HG03175 (cell line): ENCODE measurements around the gene FAF2.
"Not testable (repeated sequence)": the region's sequence is repeated elsewhere in the genome, so short reads cannot be mapped to it uniquely, and the experiment has no call there.

Experiments
- ATAC-seq: cut with Tn5 transposase; IDR thresholded peaks from one replicate; pipeline ENCODE4 v1.9.1; 2021; ENCODE audit warnings: mild to moderate bottlenecking, moderate library complexity; ENCODE audit not compliant: unreplicated experiment

The FAF2 gene

GRCh38 chr5:176416965-176417364 is 31.2 kb upstream of the FAF2 start:
- ATAC-seq: no peak

GRCh38 chr5:176418251-176418650 is 29.9 kb upstream of the FAF2 start:
- ATAC-seq: no peak

DNA sequence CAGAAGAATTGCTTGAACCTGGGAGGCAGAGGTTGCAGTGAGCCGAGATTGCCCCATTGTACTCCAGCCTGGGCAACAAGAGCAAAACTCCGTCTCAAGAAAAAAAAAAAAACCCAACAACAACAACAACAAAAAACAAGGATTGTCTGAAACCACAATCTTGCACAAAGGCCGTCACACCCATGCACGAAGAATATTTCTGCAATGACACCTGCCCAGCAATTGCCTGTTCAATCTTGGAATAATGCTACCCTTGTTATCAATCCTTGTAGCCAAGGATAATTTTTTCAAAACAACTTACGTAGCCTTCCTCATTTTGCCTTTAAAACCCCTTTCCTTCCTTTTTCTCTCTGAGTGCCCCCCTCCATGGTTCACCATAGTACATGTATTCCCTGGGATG is 28.1 kb upstream of the FAF2 start:
- no peak for ATAC-seq

DNA sequence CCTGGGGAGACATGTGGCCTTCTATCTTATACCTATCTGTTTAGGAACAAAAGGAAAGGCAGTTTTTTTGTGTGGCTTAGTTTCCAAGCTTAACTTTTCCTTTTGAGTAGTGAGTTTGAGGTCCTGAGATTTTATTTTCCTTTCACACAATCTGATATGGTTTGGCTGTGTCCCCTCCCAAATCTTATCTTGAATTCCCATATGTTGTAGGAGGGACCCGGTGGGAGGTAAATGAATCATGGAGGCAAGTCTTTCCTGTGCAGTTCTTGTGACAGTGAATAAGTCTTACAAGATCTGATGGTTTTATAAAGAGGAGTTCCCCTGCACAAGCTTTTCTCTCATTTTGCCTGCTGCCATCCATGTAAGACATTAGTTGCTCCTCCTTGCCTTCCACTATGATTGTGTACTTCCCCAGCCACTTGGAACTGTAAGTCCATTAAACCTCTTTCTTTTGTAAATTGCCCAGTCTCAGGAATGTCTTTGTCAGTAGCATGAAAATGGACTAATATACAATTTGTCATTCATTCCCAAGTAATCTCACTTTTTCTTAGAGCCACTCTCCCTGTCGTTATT is 27.1 kb upstream of the FAF2 start:
- ATAC-seq: no peak

- no peak for ATAC-seq
Measured at GRCh38 chr5:176424181-176424580, 24.0 kb upstream of the FAF2 start.

DNA sequence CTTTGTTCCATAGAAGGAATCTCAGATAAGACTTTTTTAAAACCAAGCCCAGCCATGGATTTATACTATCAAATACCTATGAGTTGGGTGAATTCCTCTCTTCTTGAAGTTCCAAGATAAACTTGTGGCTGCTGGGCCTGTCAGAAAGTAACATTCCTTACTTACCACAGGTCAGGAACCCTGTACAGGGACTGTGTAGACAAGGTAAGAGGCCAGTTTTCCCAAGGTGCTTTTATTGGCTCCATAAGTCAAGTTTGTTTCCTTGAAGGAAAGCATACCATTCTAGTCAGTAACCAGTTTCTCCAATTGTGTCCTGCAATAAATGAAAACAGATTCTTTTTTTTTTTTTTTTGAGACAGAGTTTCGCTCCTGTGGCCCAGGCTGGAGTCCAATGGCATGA is 23.0 kb upstream of the FAF2 start:
- ATAC-seq: no peak

- no peak for ATAC-seq
Measured at GRCh38 chr5:176425791-176426190, 22.4 kb upstream of the FAF2 start.

DNA sequence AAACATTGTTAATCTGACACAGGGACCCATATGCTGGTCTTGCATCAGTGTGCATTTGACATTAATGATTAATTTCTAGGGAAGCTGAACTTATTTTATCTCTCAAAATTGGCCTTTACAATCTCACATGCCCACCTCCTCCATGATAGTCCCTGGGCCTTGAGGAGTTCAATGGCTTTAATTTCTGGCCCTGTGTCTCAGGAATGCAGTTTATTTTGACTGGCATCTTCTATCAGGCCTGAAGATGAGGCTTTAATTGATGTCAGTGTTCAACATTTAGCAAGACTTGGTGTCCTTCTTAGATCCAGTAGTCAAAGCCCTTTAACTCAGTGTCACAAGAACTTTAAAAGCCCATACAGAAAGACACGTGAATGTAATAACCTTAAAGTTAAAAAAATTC is 21.3 kb upstream of the FAF2 start:
- ATAC-seq: no peak

DNA sequence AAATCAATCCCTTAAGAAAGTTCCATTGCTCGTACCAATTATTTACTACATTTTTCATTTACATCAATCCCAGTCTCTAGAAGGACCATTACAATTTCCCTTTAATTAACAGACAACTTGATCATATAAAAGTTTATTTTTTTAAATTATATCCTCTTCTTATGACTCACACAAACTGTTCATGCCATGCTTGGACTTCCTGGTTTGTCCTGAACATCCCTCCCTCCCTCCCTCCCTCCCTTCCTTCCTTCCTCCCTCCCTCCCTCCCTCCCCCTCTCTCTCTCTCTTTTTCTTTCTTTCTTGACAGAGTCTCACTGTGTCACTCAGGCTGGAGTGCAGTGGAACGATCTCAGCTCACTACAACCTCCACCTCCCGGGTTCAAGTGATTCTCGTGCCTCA is 20.2 kb upstream of the FAF2 start:
- no peak for ATAC-seq

- ATAC-seq: no peak
Measured at GRCh38 chr5:176429972-176430371, 18.2 kb upstream of the FAF2 start.

DNA sequence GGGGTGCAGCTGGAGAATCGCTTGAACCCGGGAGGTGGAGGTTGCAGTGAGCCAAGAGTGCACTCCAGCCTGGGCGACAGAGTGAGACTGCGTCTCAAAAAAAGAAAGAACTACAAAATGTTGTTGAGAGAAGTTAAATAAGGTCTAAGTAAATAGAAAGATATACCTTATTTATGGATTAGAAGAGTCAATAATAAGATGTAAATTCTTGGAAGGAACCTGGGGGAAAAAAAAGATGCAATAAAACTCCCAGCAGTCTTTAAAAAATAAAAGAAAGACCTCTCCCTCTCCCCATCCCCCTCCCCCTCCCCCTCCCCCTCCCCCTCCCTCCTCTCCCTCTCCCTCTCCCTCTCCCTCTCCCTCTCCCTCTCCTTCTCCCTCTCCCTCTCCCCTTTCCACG is 15.5 kb upstream of the FAF2 start:
- ATAC-seq: no peak

GRCh38 chr5:176436656-176437055 is 11.5 kb upstream of the FAF2 start:
- ATAC-seq: no peak

DNA sequence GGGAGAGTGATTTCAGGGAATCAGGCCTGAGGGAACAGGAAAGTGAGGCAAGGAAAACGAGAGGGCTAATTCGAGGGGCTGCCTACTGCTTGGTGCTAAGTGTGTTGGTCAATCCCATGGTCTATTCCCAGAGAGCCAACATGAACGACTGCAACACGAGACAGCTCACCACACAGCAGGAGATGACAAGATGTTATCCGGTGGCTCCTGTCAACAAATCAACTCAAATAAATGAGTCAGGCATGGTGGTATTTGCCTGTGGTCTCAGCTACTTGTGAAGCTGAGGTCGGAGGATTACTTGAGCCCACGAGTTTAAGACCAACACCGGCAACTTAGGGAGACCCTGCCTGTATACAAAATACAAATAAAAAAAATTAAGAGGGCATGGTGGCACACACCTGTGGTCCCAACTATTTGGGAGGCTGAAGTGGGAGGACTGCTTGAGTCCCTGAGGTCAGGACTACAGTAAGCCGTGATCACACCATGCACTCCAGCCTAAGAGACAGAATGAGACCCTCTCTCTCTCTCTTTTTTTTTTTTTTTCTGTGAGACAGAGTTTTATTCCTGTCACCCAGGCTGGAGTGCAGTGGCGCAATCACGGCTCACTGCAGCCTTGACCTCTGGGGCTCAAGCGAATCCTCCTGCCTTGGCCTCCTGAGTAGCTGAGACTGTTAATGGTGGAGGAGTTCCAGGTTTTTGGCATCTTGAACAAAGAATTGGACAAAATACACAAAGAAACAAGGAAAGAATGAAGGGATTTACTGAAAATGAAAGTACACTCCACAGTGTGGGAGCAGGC is 9.0 kb upstream of the FAF2 start:
- ATAC-seq: no peak

DNA sequence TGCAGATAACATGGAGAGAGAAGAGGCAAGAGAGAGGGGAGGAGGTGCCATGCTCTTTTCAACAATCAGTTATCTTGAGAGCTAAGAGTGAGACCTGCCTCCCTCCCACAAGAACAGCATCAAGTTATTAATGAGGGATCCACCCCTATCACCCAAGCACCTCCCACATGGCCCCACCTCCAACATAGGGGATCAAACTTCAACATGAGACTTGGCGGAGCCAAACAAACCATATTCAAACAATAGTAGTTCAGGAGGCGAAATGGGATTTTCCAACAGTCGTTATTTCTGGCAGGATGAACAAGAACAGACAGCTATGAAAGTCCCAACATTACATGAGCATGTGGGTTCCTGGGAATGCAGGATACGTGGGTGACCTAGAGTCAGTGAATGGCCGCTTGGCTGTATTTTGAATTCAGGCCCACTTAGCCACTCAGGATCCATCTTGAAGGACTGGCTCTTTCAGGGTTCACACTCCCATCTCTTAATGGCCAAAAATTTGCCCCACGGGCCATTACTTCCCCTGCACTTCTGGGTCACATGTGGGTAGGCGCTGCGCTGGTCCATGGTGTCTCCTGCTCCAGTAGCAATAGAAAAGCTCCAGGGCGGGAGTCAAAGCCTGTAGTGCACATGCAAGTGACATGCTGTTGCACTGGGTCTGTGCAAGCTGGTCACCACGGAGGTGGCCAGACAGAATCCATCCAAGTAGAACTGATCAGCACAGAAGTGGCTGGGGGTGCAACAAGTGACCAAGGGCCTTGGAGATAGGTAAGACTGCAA is 7.1 kb upstream of the FAF2 start:
- ATAC-seq: no peak

DNA sequence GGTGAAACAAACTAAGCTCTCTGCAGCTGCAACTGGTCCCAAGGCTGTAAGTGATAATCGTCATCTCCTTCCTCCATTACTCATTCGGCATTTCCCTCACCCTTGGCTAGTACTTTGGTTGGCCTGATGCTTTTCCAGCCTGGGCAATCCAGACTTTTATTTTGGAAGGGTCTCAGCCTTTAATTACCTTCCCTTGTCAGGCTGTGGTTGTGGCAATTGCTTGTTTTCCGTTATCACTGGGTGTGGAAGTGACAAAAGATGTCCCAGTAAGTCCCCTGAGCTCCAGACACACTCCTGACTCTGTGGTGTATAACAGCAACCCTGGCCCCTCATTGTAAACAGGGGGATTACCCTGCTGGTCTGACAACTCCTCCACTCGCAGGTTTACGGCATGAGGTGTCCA is 6.3 kb upstream of the FAF2 start:
- no peak for ATAC-seq

DNA sequence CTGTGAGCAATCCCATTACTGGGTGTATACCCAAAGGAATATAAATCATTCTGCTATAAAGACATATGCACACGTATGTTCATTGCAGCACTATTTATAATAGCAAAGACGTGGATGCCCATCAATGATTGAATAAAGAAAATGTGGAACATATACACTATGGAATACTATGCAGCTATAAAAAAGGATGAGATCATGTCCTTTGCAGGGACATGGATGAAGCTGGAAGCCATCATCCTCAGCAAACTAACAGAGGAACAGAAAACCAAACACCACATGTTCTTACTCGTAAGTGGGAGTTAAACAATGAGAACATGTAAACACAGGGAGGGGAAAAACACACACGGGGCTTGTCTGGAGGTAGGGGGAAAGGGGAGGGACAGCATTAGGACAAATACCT is 5.3 kb upstream of the FAF2 start:
- ATAC-seq: not testable (repeated sequence)

DNA sequence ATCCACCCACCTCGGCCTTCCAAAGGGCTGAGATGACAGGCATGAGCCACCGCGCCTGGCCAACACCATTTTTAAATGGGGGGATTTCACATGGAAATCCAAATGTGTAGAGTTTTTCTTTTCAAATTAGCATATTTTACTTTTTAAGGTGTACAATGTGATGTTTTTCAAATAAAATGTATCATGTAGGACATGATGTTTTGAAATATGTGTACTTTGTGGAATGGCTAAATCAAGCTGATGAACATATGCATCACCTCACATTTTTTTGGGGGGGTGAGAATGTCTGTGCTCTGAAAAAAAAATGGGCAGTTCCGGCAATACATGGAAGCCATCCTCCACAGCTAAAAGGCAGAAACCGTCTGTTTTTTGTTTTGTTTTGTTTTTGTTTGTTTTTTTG is 3.4 kb upstream of the FAF2 start:
- no peak for ATAC-seq

- no peak for ATAC-seq
Measured at GRCh38 chr5:176446028-176446665, 2.0 kb upstream of the FAF2 start.

DNA sequence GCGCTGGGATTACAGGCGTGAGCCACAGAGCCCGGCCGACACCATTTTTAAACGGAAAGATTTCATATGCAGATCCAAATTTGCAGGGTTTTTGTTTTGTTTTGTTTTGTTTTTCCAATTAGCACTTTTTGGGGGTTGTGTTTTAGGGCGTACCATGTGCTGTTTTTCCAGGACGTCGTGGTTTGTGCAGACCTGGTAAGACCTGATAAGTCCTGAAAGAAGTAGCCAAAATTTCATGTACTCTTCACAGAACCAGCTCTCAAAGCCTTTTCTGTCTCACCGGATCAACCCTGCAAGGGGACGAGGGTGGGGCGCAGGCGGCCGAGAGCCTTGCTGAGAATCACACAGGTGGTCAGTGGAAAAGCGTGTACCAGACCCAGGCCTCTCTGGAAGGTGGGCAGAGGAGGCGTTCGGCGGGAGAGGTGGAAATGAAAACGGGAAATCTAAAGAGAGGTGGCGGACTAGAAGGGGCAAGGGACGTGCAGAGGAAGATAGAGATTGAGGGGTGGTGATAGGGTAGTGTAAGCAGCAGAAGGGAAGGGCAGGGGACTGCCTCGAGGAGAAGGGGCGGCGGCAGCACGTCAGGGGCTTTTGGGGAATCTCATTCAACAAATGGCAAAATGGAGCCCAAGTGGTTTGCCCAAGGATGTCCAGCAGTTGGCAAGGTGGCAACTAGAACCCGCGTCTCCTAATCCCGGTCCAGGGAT is 1.1 kb upstream of the FAF2 start:
- peak; percentile 2 for ATAC-seq

DNA sequence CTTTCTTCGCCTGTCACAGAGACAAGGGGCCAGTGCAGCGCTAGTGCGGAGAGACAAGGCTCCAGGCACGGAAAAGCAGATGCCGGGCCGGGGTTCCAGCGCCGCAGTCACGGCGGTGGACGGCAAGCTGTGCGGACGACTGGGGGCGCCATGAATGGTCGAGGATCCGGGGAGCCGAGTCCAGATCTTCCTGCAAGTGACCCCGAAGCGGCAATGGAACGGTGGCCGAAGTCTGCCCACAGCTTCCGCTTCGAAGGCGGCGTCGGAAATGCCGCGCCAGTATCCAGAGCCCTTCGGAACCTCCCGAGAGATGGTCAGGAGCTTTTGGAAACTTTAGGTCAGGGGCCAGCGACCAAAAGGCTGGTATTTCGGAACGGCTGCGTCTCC is 601 bp upstream of the FAF2 start:
- ATAC-seq: peak; percentile 40

- no peak for ATAC-seq
Measured at GRCh38 chr5:176450077-176450476, 1.9 kb downstream of the FAF2 start.
